ENCODE data around the gene CHRND. TPM values are rescaled to one million over a fixed set of nuclear protein-coding genes. Genes with fewer than 3 reads are reported as not detected.
A peak's percentile ranks its signal among the peaks of the same experiment; 100 is the strongest.

CHRND gene
- polyA plus RNA-seq, 1 donor from 2014 or later: not detected

GRCh38 chr2:232495292-232495691 is 30.7 kb upstream of the CHRND start:
- no peak overlapping the region for H3K27ac ChIP-seq (ENCODE audit: low read length)
- no peaks in the 10 kb centered on the region for H3K36me3 ChIP-seq (ENCODE audit: insufficient read depth, low read length)
- H3K27me3 ChIP-seq (ENCODE audit: insufficient read depth, low read depth, low read length): no peaks in the 10 kb centered on the region
- H2AFZ ChIP-seq (ENCODE audit: low read depth, low read length): no peak overlapping the region
- H3K4me3 ChIP-seq (ENCODE audit: low read length): no peak overlapping the region
- no peaks in the 10 kb centered on the region for H4K20me1 ChIP-seq (ENCODE audit: insufficient read depth)
- TF ChIP-seq POLR2AphosphoS5 (IDR thresholded peaks at IDR 0.05) (no peak), EP300 (conservative IDR thresholded peaks at IDR 0.05; ENCODE audit: poor library complexity, severe bottlenecking) (no peak), CTCF (IDR thresholded peaks at IDR 0.05; ENCODE audit: poor library complexity, severe bottlenecking) (no peak), REST (IDR thresholded peaks at IDR 0.05; ENCODE audit: borderline replicate concordance) (no peak), RAD21 (conservative IDR thresholded peaks at IDR 0.05) (no peak), MXI1 (conservative IDR thresholded peaks at IDR 0.05; ENCODE audit: poor library complexity, severe bottlenecking) (no peak), TAF1 (IDR thresholded peaks at IDR 0.05; ENCODE audit: low read depth) (no peak), EZH2 (IDR thresholded peaks at IDR 0.05; ENCODE audit: borderline replicate concordance, insufficient read depth, low read length, poor library complexity, severe bottlenecking) (no peak), SMC3 (conservative IDR thresholded peaks at IDR 0.05; ENCODE audit: poor library complexity) (no peak)
- no peaks in the 10 kb centered on the region for H3K79me2 ChIP-seq (replicated peaks; ENCODE audit: insufficient read depth, low read length)
- H3K9me3 ChIP-seq (ENCODE audit: low read length): no peaks in the 10 kb centered on the region
- no peak overlapping the region for H3K9ac ChIP-seq (ENCODE audit: low read length)
- no peak overlapping the region for H3K4me2 ChIP-seq (ENCODE audit: low read length)
- no peaks in the 10 kb centered on the region for H3F3A ChIP-seq (ENCODE audit: insufficient read depth, low read length, poor library complexity, severe bottlenecking)
- no peaks in the 10 kb centered on the region for H3K9me2 ChIP-seq (ENCODE audit: insufficient read depth, low read length)

GRCh38 chr2:232496501-232497270 is 29.3 kb upstream of the CHRND start:
- Histone ChIP-seq H3K9ac (ENCODE audit: low read length) (no peak overlapping the region), H3K27ac (ENCODE audit: low read length) (no peak overlapping the region), H3K79me2 (replicated peaks; ENCODE audit: insufficient read depth, low read length) (no peaks in the 10 kb centered on the region), H3K4me2 (ENCODE audit: low read length) (no peak overlapping the region), H3K27me3 (ENCODE audit: insufficient read depth, low read depth, low read length) (no peaks in the 10 kb centered on the region), H4K20me1 (ENCODE audit: insufficient read depth) (no peaks in the 10 kb centered on the region), H3K4me3 (ENCODE audit: low read length) (no peak overlapping the region), H3F3A (ENCODE audit: insufficient read depth, low read length, poor library complexity, severe bottlenecking) (peaks cover 4% of the 10 kb centered on the region), H3K36me3 (ENCODE audit: insufficient read depth, low read length) (no peaks in the 10 kb centered on the region), H2AFZ (ENCODE audit: low read depth, low read length) (no peak overlapping the region), H3K9me2 (ENCODE audit: insufficient read depth, low read length) (no peaks in the 10 kb centered on the region), H3K9me3 (ENCODE audit: low read length) (no peaks in the 10 kb centered on the region)
- no peak for TF ChIP-seq CTCF (IDR thresholded peaks at IDR 0.05; ENCODE audit: poor library complexity, severe bottlenecking)
- peak; percentile 12 for TF ChIP-seq POLR2AphosphoS5 (IDR thresholded peaks at IDR 0.05)
- no peak for TF ChIP-seq MXI1 (conservative IDR thresholded peaks at IDR 0.05; ENCODE audit: poor library complexity, severe bottlenecking)
- no peak for TF ChIP-seq REST (IDR thresholded peaks at IDR 0.05; ENCODE audit: borderline replicate concordance)
- TF ChIP-seq EP300 (conservative IDR thresholded peaks at IDR 0.05; ENCODE audit: poor library complexity, severe bottlenecking): no peak
- no peak for TF ChIP-seq EZH2 (IDR thresholded peaks at IDR 0.05; ENCODE audit: borderline replicate concordance, insufficient read depth, low read length, poor library complexity, severe bottlenecking)

All from neural cell (in vitro differentiated cells).